OCI-LY1 (cell line): ENCODE data around the gene FAM124A.

Experiments used
- CTCF ChIP-seq: fragments of 200-600 bp; sonication (generic), shearing (Covaris generic); IDR thresholded peaks from 2 replicates; pipeline ENCODE4 v1.5.1; 2017; ENCODE audit warnings: mild to moderate bottlenecking, antibody characterized with exemption, low read length, moderate library complexity, mixed read lengths
- EZH2 ChIP-seq: fragments of 200-600 bp; sonication (generic), shearing (Covaris generic); IDR thresholded peaks from 2 replicates; pipeline ENCODE4 v1.8.0; 2017; ENCODE audit warnings: borderline replicate concordance, mixed run types, mild to moderate bottlenecking, antibody characterized with exemption, low read length, moderate library complexity, mixed read lengths

GRCh38 chr13:51225029-51225428 lies 2.8 kb downstream of the FAM124A start:
- TF ChIP-seq CTCF (no peak), EZH2 (no peak)
